HEK293 (cell line): ENCODE data around the gene P2RX7.

Experiments used
- CTCF ChIA-PET: fragments of 350-600 bp; formaldehyde crosslinking; extraction: SDS; loops from one replicate; lab custom pipeline; 2021; ENCODE audit warnings: antibody characterized with exemption; lab: Yijun Ruan, JAX
- POLR2A ChIA-PET: fragments of 300-600 bp; formaldehyde crosslinking; extraction: SDS; loops from one replicate; lab custom pipeline; 2020; ENCODE audit warnings: antibody characterized with exemption, inconsistent platforms; lab: Yijun Ruan, JAX
- H3K27ac ChIP-seq: fragments of 200-500 bp; sonication (Bioruptor generic); 2 replicates; pipeline ENCODE4 v1.5.1; 2014; ENCODE audit warnings: low read depth, low read length, control low read depth, inconsistent platforms; ENCODE audit errors: extremely low read depth
- H3K36me3 ChIP-seq, 2 experiments: fragments of 200-500 bp in 1 of 2; sonication (Bioruptor generic) in 1 of 2; 1 replicate in 1 of 2; 2 replicates in 1 of 2; pipeline ENCODE4 v1.5.1; 2014 to 2017; ENCODE audit warnings: inconsistent platforms in 2 of 2, low read length in 2 of 2; ENCODE audit not compliant: control insufficient read depth in 2 of 2, insufficient read depth in 1 of 2
- H3K4me1 ChIP-seq: fragments of 200-500 bp; sonication (Bioruptor generic); 2 replicates; pipeline ENCODE4 v1.5.1; 2014; ENCODE audit warnings: mild to moderate bottlenecking, low read length, inconsistent platforms; ENCODE audit not compliant: control insufficient read depth, insufficient read depth
- H3K4me3 ChIP-seq: 2 replicates; pipeline ENCODE4 v1.5.1; 2011; ENCODE audit warnings: low read depth, mild to moderate bottlenecking, control low read depth, low read length, moderate library complexity
- H3K9me3 ChIP-seq: fragments of 200-500 bp; sonication (Bioruptor generic); 2 replicates; pipeline ENCODE4 v1.5.1; 2014; ENCODE audit warnings: low read depth, low read length, inconsistent platforms; ENCODE audit not compliant: control insufficient read depth, insufficient read depth
- GFI1B ChIP-seq: fragments of 450-650 bp; formaldehyde crosslinking; IDR thresholded peaks from 2 replicates; pipeline ENCODE4 v1.5.1; 2016; ENCODE audit warnings: missing biosample characterization, missing genetic modification characterization
- HOXA7 ChIP-seq: sonication (generic); formaldehyde crosslinking; IDR thresholded peaks from 2 replicates; pipeline ENCODE4 v1.8.1; 2022; ENCODE audit warnings: missing genetic modification reagents, borderline replicate concordance
- ZBTB8A ChIP-seq: fragments of 450-650 bp; formaldehyde crosslinking; IDR thresholded peaks from 2 replicates; pipeline ENCODE4 v1.5.1; 2016; ENCODE audit warnings: missing biosample characterization, missing genetic modification characterization
- ZFHX2 ChIP-seq: fragments of 450-650 bp; formaldehyde crosslinking; conservative IDR thresholded peaks from 2 replicates; pipeline ENCODE4 v1.5.1; 2016; ENCODE audit warnings: missing biosample characterization, missing genetic modification characterization
- ZNF157 ChIP-seq: fragments of 450-650 bp; formaldehyde crosslinking; IDR thresholded peaks from 2 replicates; pipeline ENCODE4 v1.5.1; 2016; ENCODE audit warnings: missing biosample characterization, missing genetic modification characterization
- ZNF174 ChIP-seq: fragments of 450-650 bp; formaldehyde crosslinking; IDR thresholded peaks from 2 replicates; pipeline ENCODE4 v1.5.0; 2017; ENCODE audit warnings: missing biosample characterization, mild to moderate bottlenecking, missing genetic modification characterization
- ZNF19 ChIP-seq: fragments of 450-650 bp; formaldehyde crosslinking; IDR thresholded peaks from 2 replicates; pipeline ENCODE4; 2016; ENCODE audit warnings: missing biosample characterization, missing genetic modification characterization, low read depth
- ZNF221 ChIP-seq: fragments of 450-650 bp; formaldehyde crosslinking; IDR thresholded peaks from 2 replicates; pipeline ENCODE4 v1.5.1; 2017; ENCODE audit warnings: missing biosample characterization, missing genetic modification characterization, borderline replicate concordance
- ZNF239 ChIP-seq: fragments of 450-650 bp; formaldehyde crosslinking; IDR thresholded peaks from 2 replicates; pipeline ENCODE4 v1.5.1; 2016; ENCODE audit warnings: missing biosample characterization, missing genetic modification characterization
- ZNF37A ChIP-seq: fragments of 450-650 bp; IDR thresholded peaks from 2 replicates; pipeline ENCODE4 v1.5.1; 2018; ENCODE audit warnings: missing biosample characterization, missing genetic modification characterization
- ZNF529 ChIP-seq: fragments of 450-650 bp; formaldehyde crosslinking; IDR thresholded peaks from 2 replicates; pipeline ENCODE4 v1.5.1; 2017; ENCODE audit warnings: missing genetic modification characterization, missing biosample characterization; ENCODE audit not compliant: insufficient replicate concordance
- ZNF701 ChIP-seq: fragments of 450-650 bp; formaldehyde crosslinking; IDR thresholded peaks from 2 replicates; pipeline ENCODE4 v1.5.1; 2016; ENCODE audit warnings: missing biosample characterization, missing genetic modification characterization
- ZNF785 ChIP-seq: fragments of 450-650 bp; formaldehyde crosslinking; IDR thresholded peaks from 2 replicates; pipeline ENCODE4 v1.5.1; 2016; ENCODE audit warnings: missing biosample characterization, missing genetic modification characterization
- ZSCAN23 ChIP-seq: fragments of 450-650 bp; formaldehyde crosslinking; IDR thresholded peaks from 2 replicates; pipeline ENCODE4 v1.5.1; 2016; ENCODE audit warnings: missing biosample characterization, missing genetic modification characterization
- TF ChIP-seq, protein P1 (sequence below): fragments of 450-650 bp; formaldehyde crosslinking; conservative IDR thresholded peaks from 2 replicates; pipeline ENCODE4 v1.5.1; 2016; ENCODE audit warnings: low read depth, missing biosample characterization, missing genetic modification characterization
- TF ChIP-seq, protein P2 (sequence below): fragments of 450-650 bp; formaldehyde crosslinking; IDR thresholded peaks from 2 replicates; pipeline ENCODE4 v1.5.1; 2016; ENCODE audit warnings: missing biosample characterization, missing genetic modification characterization
- TF ChIP-seq, protein P3 (sequence below): fragments of 450-650 bp; formaldehyde crosslinking; IDR thresholded peaks from 2 replicates; pipeline ENCODE4 v1.5.1; 2017; ENCODE audit warnings: missing biosample characterization, missing genetic modification characterization
- TF ChIP-seq, protein P4 (sequence below): IDR thresholded peaks from 2 replicates; pipeline ENCODE4 v1.6.1; 2011; ENCODE audit warnings: mild to moderate bottlenecking, low read depth, low read length, borderline replicate concordance

Gene P2RX7

DNA sequence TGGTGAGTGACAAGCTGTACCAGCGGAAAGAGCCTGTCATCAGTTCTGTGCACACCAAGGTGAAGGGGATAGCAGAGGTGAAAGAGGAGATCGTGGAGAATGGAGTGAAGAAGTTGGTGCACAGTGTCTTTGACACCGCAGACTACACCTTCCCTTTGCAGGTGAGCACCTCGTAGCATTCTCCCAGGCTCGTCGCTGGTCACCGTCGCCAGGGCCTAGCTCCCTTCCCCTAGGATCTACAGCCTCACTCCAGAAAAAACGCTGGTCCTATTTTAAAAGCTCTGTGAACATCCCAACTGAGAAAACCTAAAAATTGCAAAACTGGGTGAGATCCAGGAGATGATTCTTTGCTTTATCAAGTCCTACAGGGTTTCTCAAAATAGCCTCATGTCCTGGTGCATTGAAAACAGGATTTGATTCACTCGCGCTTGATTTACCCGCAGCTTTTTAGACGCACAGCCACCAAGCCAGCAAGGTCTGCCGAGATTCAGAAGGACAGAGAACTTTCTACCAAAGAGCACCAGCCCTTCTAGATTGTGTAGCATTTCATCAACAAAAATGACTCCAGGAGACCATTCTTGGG lies 22.2 kb downstream of the P2RX7 start:
- no peaks in the 10 kb centered on the region for H3K36me3 ChIP-seq
- no peaks in the 10 kb centered on the region for H3K9me3 ChIP-seq
- no peaks in the 10 kb centered on the region for H3K4me1 ChIP-seq
- POLR2A ChIA-PET: no interaction called here
- TF ChIP-seq ZNF239 (tag by site-specific recombination) (no peak), ZNF221 (tag by site-specific recombination) (no peak), HOXA7 (CRISPR knock-in tag) (no peak), ZNF37A (tag by site-specific recombination) (no peak), ZNF157 (no peak), ZNF529 (tag by site-specific recombination) (no peak), ZNF785 (no peak), ZNF701 (tag by site-specific recombination) (no peak), ZSCAN23 (tag by site-specific recombination) (no peak), ZBTB8A (tag by site-specific recombination) (no peak), ZNF174 (no peak), GFI1B (no peak), ZFHX2 (tag by site-specific recombination) (no peak), ZNF19 (tag by site-specific recombination) (no peak)
- TF ChIP-seq, protein P1, sequence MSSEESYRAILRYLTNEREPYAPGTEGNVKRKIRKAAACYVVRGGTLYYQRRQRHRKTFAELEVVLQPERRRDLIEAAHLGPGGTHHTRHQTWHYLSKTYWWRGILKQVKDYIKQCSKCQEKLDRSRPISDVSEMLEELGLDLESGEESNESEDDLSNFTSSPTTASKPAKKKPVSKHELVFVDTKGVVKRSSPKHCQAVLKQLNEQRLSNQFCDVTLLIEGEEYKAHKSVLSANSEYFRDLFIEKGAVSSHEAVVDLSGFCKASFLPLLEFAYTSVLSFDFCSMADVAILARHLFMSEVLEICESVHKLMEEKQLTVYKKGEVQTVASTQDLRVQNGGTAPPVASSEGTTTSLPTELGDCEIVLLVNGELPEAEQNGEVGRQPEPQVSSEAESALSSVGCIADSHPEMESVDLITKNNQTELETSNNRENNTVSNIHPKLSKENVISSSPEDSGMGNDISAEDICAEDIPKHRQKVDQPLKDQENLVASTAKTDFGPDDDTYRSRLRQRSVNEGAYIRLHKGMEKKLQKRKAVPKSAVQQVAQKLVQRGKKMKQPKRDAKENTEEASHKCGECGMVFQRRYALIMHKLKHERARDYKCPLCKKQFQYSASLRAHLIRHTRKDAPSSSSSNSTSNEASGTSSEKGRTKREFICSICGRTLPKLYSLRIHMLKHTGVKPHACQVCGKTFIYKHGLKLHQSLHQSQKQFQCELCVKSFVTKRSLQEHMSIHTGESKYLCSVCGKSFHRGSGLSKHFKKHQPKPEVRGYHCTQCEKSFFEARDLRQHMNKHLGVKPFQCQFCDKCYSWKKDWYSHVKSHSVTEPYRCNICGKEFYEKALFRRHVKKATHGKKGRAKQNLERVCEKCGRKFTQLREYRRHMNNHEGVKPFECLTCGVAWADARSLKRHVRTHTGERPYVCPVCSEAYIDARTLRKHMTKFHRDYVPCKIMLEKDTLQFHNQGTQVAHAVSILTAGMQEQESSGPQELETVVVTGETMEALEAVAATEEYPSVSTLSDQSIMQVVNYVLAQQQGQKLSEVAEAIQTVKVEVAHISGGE: no peak
- TF ChIP-seq, protein P2, sequence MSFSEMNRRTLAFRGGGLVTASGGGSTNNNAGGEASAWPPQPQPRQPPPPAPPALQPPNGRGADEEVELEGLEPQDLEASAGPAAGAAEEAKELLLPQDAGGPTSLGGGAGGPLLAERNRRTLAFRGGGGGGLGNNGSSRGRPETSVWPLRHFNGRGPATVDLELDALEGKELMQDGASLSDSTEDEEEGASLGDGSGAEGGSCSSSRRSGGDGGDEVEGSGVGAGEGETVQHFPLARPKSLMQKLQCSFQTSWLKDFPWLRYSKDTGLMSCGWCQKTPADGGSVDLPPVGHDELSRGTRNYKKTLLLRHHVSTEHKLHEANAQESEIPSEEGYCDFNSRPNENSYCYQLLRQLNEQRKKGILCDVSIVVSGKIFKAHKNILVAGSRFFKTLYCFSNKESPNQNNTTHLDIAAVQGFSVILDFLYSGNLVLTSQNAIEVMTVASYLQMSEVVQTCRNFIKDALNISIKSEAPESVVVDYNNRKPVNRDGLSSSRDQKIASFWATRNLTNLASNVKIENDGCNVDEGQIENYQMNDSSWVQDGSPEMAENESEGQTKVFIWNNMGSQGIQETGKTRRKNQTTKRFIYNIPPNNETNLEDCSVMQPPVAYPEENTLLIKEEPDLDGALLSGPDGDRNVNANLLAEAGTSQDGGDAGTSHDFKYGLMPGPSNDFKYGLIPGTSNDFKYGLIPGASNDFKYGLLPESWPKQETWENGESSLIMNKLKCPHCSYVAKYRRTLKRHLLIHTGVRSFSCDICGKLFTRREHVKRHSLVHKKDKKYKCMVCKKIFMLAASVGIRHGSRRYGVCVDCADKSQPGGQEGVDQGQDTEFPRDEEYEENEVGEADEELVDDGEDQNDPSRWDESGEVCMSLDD (tag by site-specific recombination): no peak
- TF ChIP-seq, protein P3, sequence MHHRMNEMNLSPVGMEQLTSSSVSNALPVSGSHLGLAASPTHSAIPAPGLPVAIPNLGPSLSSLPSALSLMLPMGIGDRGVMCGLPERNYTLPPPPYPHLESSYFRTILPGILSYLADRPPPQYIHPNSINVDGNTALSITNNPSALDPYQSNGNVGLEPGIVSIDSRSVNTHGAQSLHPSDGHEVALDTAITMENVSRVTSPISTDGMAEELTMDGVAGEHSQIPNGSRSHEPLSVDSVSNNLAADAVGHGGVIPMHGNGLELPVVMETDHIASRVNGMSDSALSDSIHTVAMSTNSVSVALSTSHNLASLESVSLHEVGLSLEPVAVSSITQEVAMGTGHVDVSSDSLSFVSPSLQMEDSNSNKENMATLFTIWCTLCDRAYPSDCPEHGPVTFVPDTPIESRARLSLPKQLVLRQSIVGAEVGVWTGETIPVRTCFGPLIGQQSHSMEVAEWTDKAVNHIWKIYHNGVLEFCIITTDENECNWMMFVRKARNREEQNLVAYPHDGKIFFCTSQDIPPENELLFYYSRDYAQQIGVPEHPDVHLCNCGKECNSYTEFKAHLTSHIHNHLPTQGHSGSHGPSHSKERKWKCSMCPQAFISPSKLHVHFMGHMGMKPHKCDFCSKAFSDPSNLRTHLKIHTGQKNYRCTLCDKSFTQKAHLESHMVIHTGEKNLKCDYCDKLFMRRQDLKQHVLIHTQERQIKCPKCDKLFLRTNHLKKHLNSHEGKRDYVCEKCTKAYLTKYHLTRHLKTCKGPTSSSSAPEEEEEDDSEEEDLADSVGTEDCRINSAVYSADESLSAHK: no peak
- TF ChIP-seq, protein P4, sequence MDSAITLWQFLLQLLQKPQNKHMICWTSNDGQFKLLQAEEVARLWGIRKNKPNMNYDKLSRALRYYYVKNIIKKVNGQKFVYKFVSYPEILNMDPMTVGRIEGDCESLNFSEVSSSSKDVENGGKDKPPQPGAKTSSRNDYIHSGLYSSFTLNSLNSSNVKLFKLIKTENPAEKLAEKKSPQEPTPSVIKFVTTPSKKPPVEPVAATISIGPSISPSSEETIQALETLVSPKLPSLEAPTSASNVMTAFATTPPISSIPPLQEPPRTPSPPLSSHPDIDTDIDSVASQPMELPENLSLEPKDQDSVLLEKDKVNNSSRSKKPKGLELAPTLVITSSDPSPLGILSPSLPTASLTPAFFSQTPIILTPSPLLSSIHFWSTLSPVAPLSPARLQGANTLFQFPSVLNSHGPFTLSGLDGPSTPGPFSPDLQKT: no peak
- H3K27ac ChIP-seq: no peak overlapping the region
- H3K4me3 ChIP-seq: no peak overlapping the region
- CTCF ChIA-PET: interaction anchor here (0.6 to 0.7 kb wide), 2 partner anchors 182 to 1100 kb away, joined by 3 read pairs; no protein-coding TSS in a partner anchor
